Measurements from ENCODE around the gene CENPX.

DNA sequence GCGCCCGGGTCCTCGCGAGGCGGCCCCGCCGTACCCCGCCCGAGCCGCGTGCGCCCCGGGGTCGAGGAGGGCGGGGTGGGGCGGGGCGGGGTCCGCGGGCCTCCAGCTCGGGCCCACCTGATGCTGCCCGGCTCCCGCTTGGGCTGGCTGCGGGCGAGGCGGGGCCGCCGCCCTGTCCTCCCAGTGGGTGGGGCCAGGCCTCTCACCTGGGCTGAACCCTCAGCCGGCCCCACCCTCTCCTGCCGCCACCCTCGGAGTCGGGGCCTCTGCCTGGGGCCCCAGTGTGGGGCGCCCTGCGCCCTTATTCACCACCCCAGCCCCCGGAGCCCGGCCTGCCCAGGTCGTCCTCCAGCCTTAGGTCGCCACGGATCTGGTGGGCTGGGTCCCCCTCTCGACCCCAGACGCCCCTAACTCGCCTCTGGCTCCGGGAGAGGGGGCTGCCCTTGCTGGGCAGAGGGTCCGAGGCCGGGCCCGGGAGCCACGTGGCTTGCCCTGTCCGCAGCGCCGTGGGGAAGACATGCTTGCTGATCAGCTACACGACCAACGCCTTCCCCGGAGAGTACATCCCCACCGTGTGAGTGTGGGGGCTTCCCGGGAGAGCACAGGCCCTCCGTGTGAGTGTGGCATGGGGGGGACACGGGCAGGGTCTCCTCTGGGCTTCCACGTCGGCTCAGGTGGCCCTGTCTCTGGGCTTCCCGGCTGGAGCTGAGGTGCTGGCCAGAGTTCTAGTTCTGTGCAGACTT is 9.4 kb upstream of the CENPX start:
- no peak for TF ChIP-seq POLR2A (IDR thresholded peaks at IDR 0.05; ENCODE audit: low read depth, low read length)
- no peak for TF ChIP-seq POLR2AphosphoS5 (IDR thresholded peaks at IDR 0.05; ENCODE audit: low read depth, low read length)
